K562 (cell line): ENCODE results near the gene EGFL7. TPM values are rescaled to one million over a fixed set of nuclear protein-coding genes. Genes with fewer than 3 reads are reported as not detected.

Source experiments
- ATF3 ChIP-seq, 2 experiments: fragments of 450-650 bp in 1 of 2; sonication (generic) in 1 of 2; formaldehyde crosslinking in 1 of 2; IDR thresholded peaks in 1 of 2; conservative IDR thresholded peaks in 1 of 2; 2 replicates each; pipeline versions ENCODE4 v1.6.1 to v1.8.1; 2016 to 2023; ENCODE audit warnings: mild to moderate bottlenecking in 2 of 2, moderate library complexity in 2 of 2, inconsistent platforms in 1 of 2, missing genetic modification reagents in 1 of 2
- CREBBP ChIP-seq: IDR thresholded peaks from one replicate; pipeline ENCODE4 v1.6.1; 2012; ENCODE audit warnings: low read depth, mild to moderate bottlenecking, control low read depth, inconsistent platforms, low read length
- ELF2 ChIP-seq: fragments of 250-450 bp; sonication (Bioruptor Pico); IDR thresholded peaks from 2 replicates; pipeline ENCODE4 v1.5.0; 2021; ENCODE audit warnings: mild to moderate bottlenecking
- HNRNPH1 ChIP-seq: fragments of 200-400 bp; formaldehyde crosslinking; optimal IDR thresholded peaks from 2 replicates; pipeline ENCODE3; 2017; ENCODE audit warnings: low read depth, mild to moderate bottlenecking, low read length, moderate library complexity
- HOXB6 ChIP-seq: fragments of 250-450 bp; sonication (Bioruptor Pico); IDR thresholded peaks from 2 replicates; pipeline ENCODE4 v1.5.1; 2022; ENCODE audit warnings: mild to moderate bottlenecking, borderline replicate concordance
- NFRKB ChIP-seq: fragments of 450-650 bp; IDR thresholded peaks from 2 replicates; pipeline ENCODE4 v1.6.1; 2016; ENCODE audit warnings: low read depth
- NR2C2 ChIP-seq, 2 experiments: fragments of 200-800 bp in 1 of 2; sonication (Bioruptor generic) in 1 of 2; sonication (generic) in 1 of 2; formaldehyde crosslinking in 1 of 2; IDR thresholded peaks; 2 replicates each; pipeline versions ENCODE4 v1.6.1 to v1.8.0; 2016 to 2022; ENCODE audit warnings: mild to moderate bottlenecking in 1 of 2, missing compliant biosample characterization in 1 of 2, missing genetic modification characterization in 1 of 2, missing genetic modification reagents in 1 of 2
- PBX2 ChIP-seq, 2 experiments: IDR thresholded peaks in 1 of 2; conservative IDR thresholded peaks in 1 of 2; 2 replicates each; pipeline ENCODE4 v1.6.1; 2016; ENCODE audit warnings: low read depth in 2 of 2, mild to moderate bottlenecking in 1 of 2, missing compliant biosample characterization in 1 of 2, missing genetic modification characterization in 1 of 2, moderate library complexity in 1 of 2
- PTBP1 ChIP-seq: fragments of 200-400 bp; formaldehyde crosslinking; IDR thresholded peaks from 2 replicates; pipeline ENCODE4 v1.6.1; 2017; ENCODE audit warnings: low read depth, low read length
- RBM15 ChIP-seq: fragments of 200-400 bp; formaldehyde crosslinking; IDR thresholded peaks from 2 replicates; pipeline ENCODE4 v1.6.1; 2018; ENCODE audit warnings: mild to moderate bottlenecking, low read length, moderate library complexity; ENCODE audit not compliant: insufficient read depth
- SNAPC5 ChIP-seq: fragments of 250-450 bp; sonication (Bioruptor Pico); IDR thresholded peaks from 2 replicates; pipeline ENCODE4 v1.8.0; 2021; ENCODE audit warnings: moderate library complexity, mild to moderate bottlenecking, inconsistent platforms
- SP2 ChIP-seq: IDR thresholded peaks from 2 replicates; pipeline ENCODE4 v1.6.1; 2011; ENCODE audit warnings: mild to moderate bottlenecking, low read depth, low read length, moderate library complexity; ENCODE audit not compliant: poor library complexity, severe bottlenecking; ENCODE audit errors: extremely low read depth
- SREBF2 ChIP-seq: sonication (generic); formaldehyde crosslinking; IDR thresholded peaks from 2 replicates; pipeline ENCODE4 v1.4.0; 2020; ENCODE audit warnings: mild to moderate bottlenecking, missing genetic modification reagents
- SRF ChIP-seq, 2 experiments: fragments of 250-450, 450-650 bp in 1 of 2; sonication (Bioruptor Pico) in 1 of 2; sonication (generic) in 1 of 2; formaldehyde crosslinking; IDR thresholded peaks; 2 replicates each; pipeline versions ENCODE4 v1.5.0 to v1.5.1; 2020 to 2022; ENCODE audit warnings: mild to moderate bottlenecking in 1 of 2, missing genetic modification reagents in 1 of 2
- USF2 ChIP-seq: sonication (generic); formaldehyde crosslinking; IDR thresholded peaks from 2 replicates; pipeline ENCODE4 v1.5.0; 2020; ENCODE audit warnings: missing genetic modification reagents
- XRCC3 ChIP-seq: fragments of 450-650 bp; IDR thresholded peaks from 2 replicates; pipeline ENCODE4 v1.6.1; 2017; ENCODE audit warnings: mild to moderate bottlenecking, moderate library complexity
- ZBTB12 ChIP-seq: fragments of 250-450 bp; sonication (Bioruptor Pico); IDR thresholded peaks from 2 replicates; pipeline ENCODE4 v1.4.0; 2020
- ZBTB7A ChIP-seq: IDR thresholded peaks from 2 replicates; pipeline ENCODE4 v1.6.1; 2011; ENCODE audit warnings: low read depth, mild to moderate bottlenecking, low read length, moderate library complexity, borderline replicate concordance; ENCODE audit not compliant: control insufficient read depth
- ZNF224 ChIP-seq: sonication (generic); formaldehyde crosslinking; IDR thresholded peaks from 2 replicates; pipeline ENCODE4 v1.8.0; 2022; ENCODE audit warnings: mild to moderate bottlenecking, missing genetic modification reagents
- ZNF551 ChIP-seq: fragments of 250-450 bp; sonication (Bioruptor Pico); IDR thresholded peaks from 2 replicates; pipeline ENCODE4 v1.5.0; 2021; ENCODE audit warnings: mild to moderate bottlenecking, moderate library complexity
- polyA plus RNA-seq, 8 experiments: library from polyadenylated mRNA; depleted of rRNA in 4 of 8; stranded (reverse) in 5 of 8; unstranded in 3 of 8; fragments of >200 nt; fragmentation: Nextera tagmentation in 2 of 8; fragmentation: Illumina TruSeq in 1 of 8; extraction: Ambion mirVana in 2 of 8; extraction: Trizol in 1 of 8; gene quantifications; 2 replicates each; pipeline versions ENCODE4 v1.2.1 to v1.2.3, GENCODE V29; 2011 to 2014; ENCODE audit warnings: inconsistent platforms in 1 of 8, missing spikeins in 1 of 8
- total RNA-seq, 7 experiments: library from RNA; depleted of rRNA in 6 of 7; stranded (reverse); fragments of >200 nt in 6 of 7; fragmentation: Illumina TruSeq in 2 of 7; extraction: Trizol in 2 of 7; gene quantifications; 2 replicates each; pipeline versions ENCODE4 v1.2.1 to v1.2.3, GENCODE V29; 2011 to 2021; ENCODE audit warnings: low replicate concordance in 1 of 7

The EGFL7 gene
- total and polyA plus RNA-seq, 9 of the 15 experiments (the other 6 are each of a cell fraction or from before 2014, with no cell fraction given), result 1.5 to 286 (median 55.5) TPM

GRCh38 chr9:136662656-136663581 is at the start of gene EGFL7 (continued):
- no peak for TF ChIP-seq RBM15
- TF ChIP-seq PTBP1, result peak; percentile 79; the same call in 1 of the 2 replicates
- no peak for TF ChIP-seq USF2 (CRISPR knock-in tag)
- TF ChIP-seq XRCC3, result no peak
- no peak for TF ChIP-seq HOXB6 (CRISPR knock-in tag)
- TF ChIP-seq SRF (CRISPR knock-in tag; IDR thresholded peaks at IDR 0.05), result peak in 1 of 2 experiments; percentile 63; a peak in 1 of 4 replicates
- TF ChIP-seq NR2C2 (CRISPR knock-in tag; IDR thresholded peaks at IDR 0.05), result no peak
- TF ChIP-seq NR2C2 (tag; IDR thresholded peaks at IDR 0.05), result peak; percentile 70
- TF ChIP-seq ZNF224 (CRISPR knock-in tag), result no peak
- no peak for TF ChIP-seq ELF2 (CRISPR knock-in tag)
- TF ChIP-seq ATF3 (IDR thresholded peaks at IDR 0.05), result no peak
- TF ChIP-seq ATF3 (CRISPR knock-in tag; conservative IDR thresholded peaks at IDR 0.05), result no peak
- no peak for TF ChIP-seq HNRNPH1
- TF ChIP-seq SREBF2 (CRISPR knock-in tag), result no peak
- no peak for TF ChIP-seq CREBBP
- TF ChIP-seq SP2, result no peak
- TF ChIP-seq ZNF551, result no peak
- TF ChIP-seq ZBTB7A, result peak; percentile 80
- TF ChIP-seq PBX2 (CRISPR knock-in tag; IDR thresholded peaks at IDR 0.05; ENCODE audit: low read depth), result no peak
- no peak for TF ChIP-seq PBX2 (tag; conservative IDR thresholded peaks at IDR 0.05; ENCODE audit: low read depth)
- TF ChIP-seq NFRKB, result no peak
- TF ChIP-seq SNAPC5 (CRISPR knock-in tag), result no peak
- TF ChIP-seq ZBTB12, result no peak
